Tibial nerve (tissue), 4 donors: Measurements from ENCODE around the gene TENM3. TPM values are rescaled to one million over a fixed set of nuclear protein-coding genes. Genes with fewer than 3 reads are reported as not detected.

Experiments used
- DNase-seq, 2 donors: peaks; one replicate each; pipeline ENCODE4 v3.0.0-alpha.2; 2019; ENCODE audit warnings: low spot score in 2 of 2
- H3K27ac ChIP-seq, 4 donors: fragments of 200-600 bp; sonication (generic) in 3 of 4; one replicate each; pipeline ENCODE4 v1.5.1; 2017 to 2019; ENCODE audit warnings: mild to moderate bottlenecking in 1 of 4
- H3K27me3 ChIP-seq, 2 donors: fragments of 200-600 bp; sonication (generic) in 1 of 2; one replicate each; pipeline versions ENCODE4 v1.5.1 to v1.6.0; 2017 to 2019
- H3K36me3 ChIP-seq, 3 donors: fragments of 200-600 bp; sonication (generic); one replicate each; pipeline ENCODE4 v1.5.1; 2018 to 2019
- H3K4me1 ChIP-seq, 4 donors: fragments of 200-600 bp; sonication (generic) in 3 of 4; one replicate each; pipeline ENCODE4 v1.5.1; 2017 to 2019
- H3K4me3 ChIP-seq, 4 donors: fragments of 200-600 bp; sonication (generic) in 3 of 4; one replicate each; pipeline ENCODE4 v1.5.1; 2017 to 2019; ENCODE audit warnings: mild to moderate bottlenecking in 1 of 4, moderate library complexity in 1 of 4
- H3K9me3 ChIP-seq, 4 donors: fragments of 200-600 bp; sonication (generic) in 3 of 4; one replicate each; pipeline ENCODE4 v1.5.1; 2017 to 2019
- CTCF ChIP-seq, 5 experiments: fragments of 200-600 bp in 3 of 5; fragments of 450-650 bp in 2 of 5; sonication (generic) in 3 of 5; IDR thresholded peaks; one replicate each; pipeline ENCODE4 v1.5.1; 2016 to 2019; ENCODE audit warnings: antibody characterized with exemption in 5 of 5, mild to moderate bottlenecking in 3 of 5, moderate library complexity in 2 of 5
- EP300 ChIP-seq, 2 donors: sonication (generic); formaldehyde crosslinking; IDR thresholded peaks; one replicate each; pipeline ENCODE4 v1.6.1; 2017; ENCODE audit warnings: antibody characterized with exemption in 2 of 2, mild to moderate bottlenecking in 1 of 2
- POLR2A ChIP-seq, 2 donors: fragments of 450-650 bp; IDR thresholded peaks; one replicate each; pipeline ENCODE4 v1.6.1; 2017; ENCODE audit warnings: antibody characterized with exemption in 2 of 2, mild to moderate bottlenecking in 2 of 2, moderate library complexity in 2 of 2
- WGBS, 2 donors: methylation state at CpG; one replicate each; pipeline ENCODE4 v1.1.5; 2018; 5-methylcytosine and 5-hydroxymethylcytosine counted together
- total RNA-seq, 4 donors: library from RNA; depleted of rRNA; stranded (reverse); fragments of >200 nt; gene quantifications; one replicate each; pipeline ENCODE4 v1.1.0, GENCODE V29; 2016

Gene TENM3
- total RNA-seq, 4 donors from 2014 or later, result 19.0 to 60.5 (median 29.4) TPM

- no peak overlapping the region for H3K4me3 ChIP-seq
- WGBS, 2 donors, result 25 to 47% methylated on average over 5 of the region's 5 CpGs
Observed at GRCh38 chr4:182549356-182549755, 306.2 kb downstream of the TENM3 start.

GRCh38 chr4:182552948-182553347 is 309.7 kb downstream of the TENM3 start:
- H3K36me3 ChIP-seq, result no peaks in the 10 kb centered on the region
- TF ChIP-seq POLR2A (IDR thresholded peaks at IDR 0.05) (no peak), CTCF (IDR thresholded peaks at IDR 0.05) (no peak), EP300 (IDR thresholded peaks at IDR 0.05) (no peak)
- H3K4me1 ChIP-seq, result peaks cover 0 to 26% (median 4%) of the 10 kb centered on the region in 4 donors
- DNase-seq, result no peak
- no peak overlapping the region for H3K4me3 ChIP-seq
- H3K9me3 ChIP-seq, result no peaks in the 10 kb centered on the region
- H3K27me3 ChIP-seq, result no peaks in the 10 kb centered on the region
- H3K27ac ChIP-seq, result peak overlapping the region in 2 of 4 donors; percentile 30 to 76
- 58 to 67% methylated on average over 9 of the region's 9 CpGs for WGBS, 2 donors

More at GRCh38 chr4:182549356-182549755, 306.2 kb downstream of the TENM3 start:
- Histone ChIP-seq H3K4me1 (peaks cover 0 to 4% (median 2%) of the 10 kb centered on the region in 4 donors), H3K27me3 (no peaks in the 10 kb centered on the region), H3K9me3 (peaks cover 0 to 3% (median 0%) of the 10 kb centered on the region in 4 donors), H3K27ac (peak overlapping the region in 2 of 4 donors; percentile 60 to 70), H3K36me3 (no peaks in the 10 kb centered on the region)
- DNase-seq, result no peak
- TF ChIP-seq EP300 (IDR thresholded peaks at IDR 0.05) (no peak), CTCF (IDR thresholded peaks at IDR 0.05) (no peak), POLR2A (IDR thresholded peaks at IDR 0.05) (no peak)

GRCh38 chr4:182553653-182554052 is 310.5 kb downstream of the TENM3 start:
- Histone ChIP-seq H3K4me1 (peaks cover 0 to 26% (median 4%) of the 10 kb centered on the region in 4 donors), H3K36me3 (no peaks in the 10 kb centered on the region), H3K27me3 (no peaks in the 10 kb centered on the region), H3K27ac (peak overlapping the region in 3 of 4 donors; percentile 26 to 76 (median 30)), H3K9me3 (no peaks in the 10 kb centered on the region), H3K4me3 (peak overlapping the region; percentile 13 to 28 (median 20))
- whole genome bisulfite sequencing, 2 donors, result 16 to 24% methylated on average over 6 of the region's 6 CpGs
- TF ChIP-seq CTCF (IDR thresholded peaks at IDR 0.05), result no peak
- no peak for DNase-seq

DNA sequence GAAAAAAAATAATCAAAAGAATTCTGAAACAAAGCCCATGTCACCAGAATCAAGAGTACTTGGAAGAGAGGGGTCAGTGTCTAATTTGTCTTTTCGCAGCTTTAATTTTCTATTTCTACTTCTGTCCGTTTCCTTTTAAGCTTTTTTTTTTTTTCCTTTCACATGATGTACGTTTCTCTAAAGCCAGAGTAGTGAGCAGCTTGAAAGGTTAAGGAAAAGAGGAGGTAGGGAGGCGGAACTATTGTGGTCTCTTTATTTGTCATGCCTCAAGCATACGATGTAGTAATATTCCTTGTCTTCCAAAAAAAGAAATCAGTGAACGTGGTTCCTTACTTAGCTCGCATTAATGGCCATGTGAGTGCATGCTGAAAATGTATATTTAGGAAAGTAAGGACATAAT is 311.5 kb downstream of the TENM3 start:
- no peaks in the 10 kb centered on the region for H3K36me3 ChIP-seq
- TF ChIP-seq POLR2A (IDR thresholded peaks at IDR 0.05) (no peak), CTCF (IDR thresholded peaks at IDR 0.05) (no peak), EP300 (IDR thresholded peaks at IDR 0.05) (no peak)
- H3K27me3 ChIP-seq, result no peaks in the 10 kb centered on the region
- H3K9me3 ChIP-seq, result no peaks in the 10 kb centered on the region
- no peak for DNase-seq
- WGBS, 2 donors, result 43 to 47% methylated on average over 7 of the region's 7 CpGs
- H3K4me1 ChIP-seq, result peaks cover 0 to 29% (median 2%) of the 10 kb centered on the region in 4 donors
- peak overlapping the region in 2 of 4 donors; percentile 30 to 76 for H3K27ac ChIP-seq
- H3K4me3 ChIP-seq, result peak overlapping the region in 1 of 4 donors; percentile 23

- Histone ChIP-seq H3K36me3 (no peaks in the 10 kb centered on the region), H3K4me3 (no peak overlapping the region), H3K4me1 (peaks cover 0 to 26% (median 2%) of the 10 kb centered on the region in 4 donors), H3K9me3 (no peaks in the 10 kb centered on the region), H3K27me3 (no peaks in the 10 kb centered on the region), H3K27ac (peak overlapping the region; percentile 1 to 78 (median 58))
- DNase-seq, result no peak
- no peak for TF ChIP-seq POLR2A (IDR thresholded peaks at IDR 0.05)
- TF ChIP-seq CTCF (IDR thresholded peaks at IDR 0.05), result no peak
- TF ChIP-seq EP300 (IDR thresholded peaks at IDR 0.05), result peak in 1 of 2 donors; percentile 35
- 27 to 50% methylated on average over 1 of the region's 1 CpG for WGBS, 2 donors
Observed at GRCh38 chr4:182555997-182556418, 312.8 kb downstream of the TENM3 start.
